Stimulated activated CD4-positive, alpha-beta T cell treated with anti-CD3 and anti-CD28 coated beads, Interleukin-12 subunit alpha, Interleukin-12 subunit beta, amount 100 ng/mL, for 4 hours (primary cell): ENCODE measurements around the gene DROSHA.

Experiments
- DNase-seq: peaks from one replicate; pipeline ENCODE4 v3.0.0-alpha.2; 2020

Gene DROSHA

DNA sequence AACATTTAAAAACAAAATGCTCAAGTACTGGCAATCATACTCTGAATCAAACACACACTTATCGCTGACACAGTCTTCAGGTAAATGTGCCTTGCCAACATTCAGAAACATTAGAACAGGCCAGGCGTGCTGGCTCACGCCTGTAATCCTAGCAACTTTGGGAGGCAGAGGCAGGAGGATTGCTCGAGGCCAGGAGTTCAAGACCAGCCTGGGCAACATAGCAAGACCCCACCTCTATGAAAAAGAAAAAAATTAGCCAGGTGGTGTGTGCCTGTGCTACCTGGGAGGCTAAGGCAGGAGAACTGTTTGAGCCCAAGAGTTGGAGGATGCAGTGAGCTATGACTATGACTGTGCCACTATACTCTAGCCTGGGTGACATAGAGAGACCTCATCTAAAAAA, 20.6 kb downstream of the DROSHA start:
- no peak for DNase-seq

DNA sequence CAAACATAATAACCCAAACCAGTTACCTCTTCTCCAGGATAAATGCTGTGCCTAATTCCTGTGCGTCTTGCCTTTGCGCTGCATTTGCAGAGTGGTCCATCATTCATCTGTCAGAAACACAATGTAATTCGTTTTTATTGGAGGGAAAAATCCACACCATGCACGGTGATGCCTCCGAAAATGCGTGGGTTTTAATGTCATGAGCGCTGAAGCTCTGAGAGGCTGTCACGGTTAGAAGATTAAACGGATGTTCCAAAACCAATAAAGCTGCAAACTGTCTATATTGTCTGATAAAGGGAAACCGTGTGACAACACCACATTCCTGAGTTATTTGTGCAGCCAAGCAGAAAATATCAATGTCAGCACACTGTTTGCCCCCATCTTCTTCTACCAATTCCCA, 27.4 kb downstream of the DROSHA start:
- no peak for DNase-seq

DNA sequence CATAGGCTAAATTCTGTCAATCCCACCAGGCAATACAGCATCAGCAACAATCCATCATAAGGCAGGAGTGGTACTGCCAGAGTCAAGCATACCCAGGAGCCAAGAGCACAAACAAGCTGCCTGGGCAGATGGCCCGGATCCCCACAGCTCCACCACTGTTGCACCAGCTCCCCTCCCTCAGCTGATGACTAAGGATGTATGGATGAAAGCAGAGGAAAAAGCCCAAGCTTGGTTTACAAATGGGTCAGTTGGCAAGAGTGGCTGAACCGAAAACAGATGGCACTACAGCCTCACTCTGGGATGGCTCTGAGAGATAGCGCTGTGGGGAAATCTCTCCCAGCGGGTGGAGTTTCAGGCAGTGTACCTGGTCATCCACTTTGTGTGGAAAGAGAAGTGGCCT, 29.4 kb downstream of the DROSHA start:
- DNase-seq: no peak

DNA sequence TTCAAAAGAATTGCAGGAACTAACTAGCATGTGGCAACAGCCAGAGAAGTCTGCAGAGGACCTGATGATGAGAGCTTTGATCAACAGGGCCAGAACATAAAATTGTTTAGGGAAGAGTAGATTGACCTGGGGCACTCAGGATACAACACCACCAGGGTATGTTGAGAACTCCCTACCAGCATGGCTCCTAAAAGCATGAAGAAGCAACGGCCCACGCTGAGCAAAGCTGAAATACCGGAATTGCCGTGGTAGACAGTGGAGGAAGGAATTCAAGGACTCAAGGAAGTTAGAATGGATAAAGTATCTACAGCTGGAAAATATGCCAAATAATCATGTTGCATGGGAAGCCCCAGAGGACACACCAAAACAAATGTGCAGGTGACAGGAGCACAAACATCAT, 31.6 kb downstream of the DROSHA start:
- no peak for DNase-seq

DNA sequence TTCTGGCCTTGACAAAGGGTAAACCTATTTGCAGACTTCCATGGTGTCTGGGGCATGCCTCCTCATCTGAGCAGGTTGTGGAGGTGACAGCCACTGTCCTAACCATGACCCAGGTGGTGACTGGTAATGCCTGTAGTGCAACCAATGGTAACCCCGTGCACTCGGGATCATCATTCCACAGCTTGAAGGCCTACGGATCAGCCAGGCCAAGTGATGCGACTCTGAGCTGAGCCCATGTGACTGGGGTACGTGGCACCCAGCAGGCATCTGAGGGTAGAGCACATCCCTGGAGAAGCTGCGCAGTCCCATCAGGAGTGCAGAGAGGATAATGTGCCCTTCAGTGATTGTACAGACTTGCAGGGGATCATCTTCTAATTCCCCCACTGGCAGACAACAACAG, 35.0 kb downstream of the DROSHA start:
- DNase-seq: no peak

DNA sequence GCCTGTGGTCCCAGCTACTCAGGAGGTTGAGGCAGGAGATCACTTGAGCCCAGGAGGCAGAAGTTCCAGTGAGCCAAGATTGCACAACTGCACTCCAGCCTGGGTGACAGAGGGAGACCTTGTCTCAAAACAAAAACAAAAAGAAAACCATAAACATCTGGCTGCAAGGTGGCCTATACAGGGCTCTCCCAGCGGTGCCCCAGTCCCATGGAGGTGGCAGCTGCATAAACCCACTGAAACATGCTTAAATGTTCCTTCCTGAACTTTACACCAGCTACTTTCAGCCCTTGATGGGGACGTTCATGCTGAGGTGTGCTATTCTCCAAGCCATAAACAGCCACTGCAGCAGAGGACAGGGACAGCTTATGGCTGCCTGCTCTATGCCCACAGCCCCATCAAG, 35.6 kb downstream of the DROSHA start:
- no peak for DNase-seq

DNA sequence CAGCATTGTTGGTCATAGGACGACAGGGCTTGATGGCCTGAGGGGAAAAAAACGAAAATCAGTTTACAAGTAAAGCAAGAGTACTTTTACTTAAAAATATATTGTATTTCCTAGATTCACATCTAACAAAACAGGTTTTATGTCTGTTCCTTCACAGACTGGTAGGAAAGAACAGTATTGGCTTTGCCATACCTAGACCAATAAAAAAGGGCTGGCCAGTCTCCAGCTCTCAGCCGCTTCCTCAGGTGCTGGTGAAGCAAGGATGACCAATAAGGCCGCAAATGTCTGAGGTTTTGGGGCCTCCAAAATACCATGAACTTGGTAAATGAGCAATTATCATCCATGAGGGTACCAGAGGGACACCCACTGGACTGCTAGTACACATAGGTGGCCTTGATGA, 36.6 kb downstream of the DROSHA start:
- no peak for DNase-seq

DNA sequence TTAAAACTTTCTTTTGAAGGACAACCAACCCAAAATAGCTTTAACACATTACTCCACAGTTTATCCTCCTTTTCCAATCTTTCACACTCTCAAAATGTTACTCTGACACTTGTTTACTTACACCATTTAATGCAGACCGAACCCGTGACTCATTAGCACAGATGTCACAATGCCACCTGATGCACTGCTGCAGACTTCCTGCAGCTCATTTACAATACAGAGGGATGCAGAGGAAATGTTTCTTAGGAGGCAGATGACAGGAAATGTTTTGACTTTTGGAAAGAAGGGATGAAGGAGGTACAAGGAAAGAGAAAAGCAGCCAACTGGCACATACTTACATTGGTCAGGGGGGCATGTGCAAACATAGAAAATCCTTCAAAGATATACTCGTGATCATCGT, 39.0 kb downstream of the DROSHA start:
- DNase-seq: no peak

DNA sequence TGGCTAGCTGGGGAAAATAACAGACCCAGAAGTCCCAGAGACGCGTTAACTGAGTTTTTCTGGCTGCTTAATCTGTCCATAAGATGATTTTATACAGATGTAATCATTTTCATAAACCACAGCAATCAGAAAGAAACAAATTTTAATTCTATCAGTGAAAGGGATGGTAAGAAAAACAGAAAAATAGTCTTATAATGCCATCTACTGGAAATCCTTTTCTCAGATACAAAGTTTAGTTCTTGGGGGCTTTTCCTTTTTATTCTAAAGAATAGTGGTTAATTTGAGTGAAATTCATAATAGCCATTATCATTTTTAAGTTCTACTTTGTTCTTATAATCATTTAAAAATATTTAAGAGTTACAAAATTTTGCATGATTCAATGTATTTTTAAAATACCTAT, 44.4 kb downstream of the DROSHA start:
- no peak for DNase-seq

DNA sequence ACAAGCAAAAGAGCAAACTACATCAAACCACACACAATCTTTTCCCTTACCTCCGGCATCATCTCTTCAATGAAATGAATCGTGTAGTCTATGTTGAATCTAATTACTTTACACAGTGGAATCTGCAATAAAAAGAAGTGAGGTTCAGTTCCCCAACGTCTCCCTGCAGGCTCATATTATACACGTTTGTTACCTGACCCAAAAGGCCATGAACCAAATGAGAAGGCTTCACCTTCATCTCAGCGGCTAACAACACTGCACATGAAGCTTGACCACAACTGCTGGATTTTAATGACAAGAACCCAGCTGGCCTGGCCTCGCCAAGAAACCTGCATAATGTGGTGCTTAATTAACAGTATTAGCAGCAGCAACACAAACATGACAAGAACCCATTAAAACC, 45.5 kb downstream of the DROSHA start:
- DNase-seq: no peak

DNA sequence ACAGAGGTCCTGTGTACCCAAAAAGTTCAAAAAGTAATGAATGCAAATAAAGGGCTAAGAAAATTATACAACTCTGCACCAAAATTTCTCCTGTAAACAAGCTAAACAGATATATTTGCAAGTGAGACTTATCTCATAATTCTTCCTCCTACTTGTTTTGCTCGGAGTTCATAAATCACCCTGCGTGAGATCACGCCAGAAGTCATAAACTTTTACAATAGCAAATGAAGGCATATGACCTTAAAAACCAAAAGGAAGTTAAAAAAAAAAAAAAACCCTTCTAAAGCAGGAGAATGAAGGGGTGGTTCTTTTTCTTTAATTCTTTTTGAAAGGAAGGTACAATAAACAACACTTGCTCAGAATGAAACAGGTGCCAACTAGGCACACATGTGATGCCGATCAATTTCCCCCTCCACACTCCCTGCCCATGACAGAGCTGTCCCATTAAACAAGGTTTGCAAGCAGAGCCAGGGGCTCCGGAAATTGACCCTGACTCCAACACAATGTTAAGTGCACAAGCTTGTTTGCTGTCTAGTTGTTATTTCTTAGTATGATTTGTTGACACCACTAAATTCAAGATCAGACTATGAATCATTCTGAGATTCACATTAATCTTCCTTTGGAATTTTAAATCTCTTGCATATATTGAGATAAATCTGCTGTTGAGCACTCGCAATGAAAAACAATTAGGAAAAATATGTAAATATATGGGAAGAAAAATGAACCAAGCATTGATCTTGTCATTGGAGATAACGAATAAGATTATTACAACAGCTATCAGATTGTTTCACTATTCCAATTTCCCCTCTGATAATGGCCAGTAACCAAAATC, 46.3 kb downstream of the DROSHA start:
- DNase-seq: no peak

DNA sequence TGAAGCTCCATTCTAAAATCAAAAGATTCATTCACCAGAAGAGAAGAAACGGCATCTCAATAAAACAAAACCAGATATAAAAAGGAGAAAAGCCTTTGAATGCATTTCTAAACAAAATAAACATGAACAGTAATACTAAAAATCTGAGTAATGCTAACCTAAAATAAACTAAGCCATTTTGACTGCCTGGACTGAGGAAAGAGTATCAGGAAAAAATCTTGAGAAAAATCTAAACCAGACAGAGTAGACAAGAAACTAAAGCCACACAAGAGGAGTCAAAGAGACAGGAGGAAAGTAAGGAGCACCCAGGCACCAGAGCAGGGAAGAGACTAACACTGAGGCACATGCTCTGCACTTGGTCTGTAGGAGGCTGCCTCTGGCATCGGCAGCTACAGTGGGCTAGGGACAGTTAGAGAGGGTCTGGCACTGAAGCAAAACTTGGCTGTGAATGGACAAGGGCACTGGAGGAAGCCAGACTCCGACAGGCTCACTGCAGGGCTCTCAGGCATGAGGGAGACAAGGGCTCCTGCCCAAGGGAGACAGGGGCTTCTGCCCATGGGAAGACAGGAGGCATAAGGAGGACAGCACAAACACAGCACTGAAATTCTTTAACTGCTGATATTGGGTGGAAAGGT, 50.2 kb downstream of the DROSHA start:
- no peak for DNase-seq

DNA sequence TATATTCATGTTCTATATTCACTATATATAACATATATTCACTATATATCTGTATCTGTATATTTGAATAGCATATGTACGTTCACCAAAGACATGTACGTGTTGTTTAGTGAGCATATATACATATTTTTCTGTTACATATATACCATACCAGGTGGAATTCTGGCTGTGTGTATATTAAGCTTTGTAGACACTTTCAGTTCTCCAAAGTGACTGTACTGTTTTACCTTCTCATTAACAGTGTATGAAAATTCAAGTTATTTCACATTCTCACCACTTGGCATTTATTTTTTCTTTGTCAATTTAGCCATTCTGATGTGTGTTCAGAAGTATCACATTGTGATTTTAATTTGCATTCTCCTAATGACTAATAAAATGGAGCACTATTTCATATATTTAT, 52.2 kb downstream of the DROSHA start:
- no peak for DNase-seq

DNA sequence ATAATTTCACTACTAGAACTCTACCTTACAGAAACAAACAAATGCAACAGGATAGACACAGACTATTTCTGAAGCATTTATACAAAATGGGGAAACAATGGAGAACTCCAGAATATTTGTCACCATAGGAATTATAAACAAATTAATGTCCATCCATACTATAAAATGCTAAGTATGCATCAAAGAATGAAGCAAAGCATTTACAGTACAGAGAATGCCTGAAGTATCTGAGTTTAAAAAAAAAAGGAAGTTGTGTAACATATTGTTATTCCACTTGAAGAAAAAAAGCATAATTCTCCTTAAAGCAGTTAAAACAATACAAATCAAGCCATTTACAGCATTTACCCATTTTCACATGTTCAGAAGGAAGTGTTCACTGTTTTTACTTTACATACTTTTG, 53.0 kb downstream of the DROSHA start:
- DNase-seq: no peak

DNA sequence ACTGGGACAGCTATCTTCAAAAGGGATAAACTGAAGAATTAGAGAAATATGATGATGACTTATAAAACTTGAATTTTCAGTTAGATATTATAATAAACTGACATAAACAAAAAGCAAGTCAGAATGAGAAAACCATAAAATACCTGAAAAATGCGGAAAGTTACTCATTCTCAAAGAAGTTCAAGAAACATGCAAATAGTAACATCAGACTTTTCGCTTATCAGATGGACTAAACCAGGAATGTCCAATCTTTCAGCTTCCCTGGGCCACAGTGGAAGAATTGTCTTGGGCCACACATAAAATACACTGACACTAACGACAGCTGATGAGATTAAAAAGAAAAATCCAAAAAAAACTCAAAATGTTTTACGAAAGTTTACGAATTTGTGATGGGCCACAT, 53.9 kb downstream of the DROSHA start:
- no peak for DNase-seq

DNA sequence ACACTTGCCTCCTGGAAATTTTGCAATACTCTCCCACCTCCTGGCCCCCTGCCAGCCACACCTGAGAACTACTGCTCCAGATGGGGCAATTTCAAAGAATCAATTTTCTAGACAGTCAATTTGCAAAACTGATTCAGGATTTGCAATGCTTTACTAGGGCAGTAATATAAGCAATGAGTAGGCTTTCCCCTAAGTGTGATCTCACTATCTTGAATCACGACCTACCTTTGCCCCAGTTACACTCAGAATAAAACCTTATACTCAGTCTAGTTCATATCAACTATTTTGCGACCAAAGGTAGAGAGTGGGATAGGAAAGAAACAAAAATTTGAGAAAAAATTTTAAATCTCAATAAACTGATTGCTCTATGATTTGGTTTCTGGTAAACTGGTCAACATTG, 54.4 kb downstream of the DROSHA start:
- DNase-seq: no peak

DNA sequence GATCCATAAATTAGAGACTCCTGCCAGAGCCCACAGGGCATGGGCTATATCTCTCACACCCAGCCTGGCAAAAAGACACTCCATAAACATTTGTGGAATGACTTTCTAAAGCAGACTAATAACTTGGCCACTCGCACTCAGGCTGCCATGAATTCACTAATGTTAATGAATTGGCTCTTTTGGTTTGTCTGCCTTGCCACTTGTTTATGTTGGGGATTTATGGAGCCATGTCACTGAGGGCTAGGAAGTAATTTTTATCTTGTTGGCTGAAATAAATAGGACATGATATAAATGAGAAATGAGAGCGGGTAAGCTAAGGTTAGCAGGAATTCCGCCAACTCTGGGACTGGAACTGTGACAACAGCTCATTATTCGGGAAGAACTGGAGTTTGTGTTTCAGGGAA, 55.2 kb downstream of the DROSHA start:
- no peak for DNase-seq

DNA sequence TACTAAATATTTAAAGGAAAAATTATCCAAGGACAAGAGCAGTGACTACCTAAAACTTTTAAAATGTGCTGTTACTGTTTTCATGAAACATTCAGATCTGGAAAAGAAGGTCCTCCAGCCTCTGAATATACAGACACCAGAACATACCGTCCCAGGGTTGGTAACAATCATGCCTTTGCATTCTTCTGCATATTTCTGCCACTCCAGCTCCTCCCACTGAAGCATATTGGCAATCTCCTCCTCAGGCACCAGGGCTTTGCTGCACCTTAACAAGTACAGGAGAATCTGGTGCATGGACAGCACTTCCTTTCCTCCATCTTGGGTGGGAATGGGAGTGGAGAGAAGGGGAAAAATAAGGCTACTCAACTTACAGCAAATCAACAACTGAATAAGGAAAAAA, 60.0 kb downstream of the DROSHA start:
- DNase-seq: no peak

DNA sequence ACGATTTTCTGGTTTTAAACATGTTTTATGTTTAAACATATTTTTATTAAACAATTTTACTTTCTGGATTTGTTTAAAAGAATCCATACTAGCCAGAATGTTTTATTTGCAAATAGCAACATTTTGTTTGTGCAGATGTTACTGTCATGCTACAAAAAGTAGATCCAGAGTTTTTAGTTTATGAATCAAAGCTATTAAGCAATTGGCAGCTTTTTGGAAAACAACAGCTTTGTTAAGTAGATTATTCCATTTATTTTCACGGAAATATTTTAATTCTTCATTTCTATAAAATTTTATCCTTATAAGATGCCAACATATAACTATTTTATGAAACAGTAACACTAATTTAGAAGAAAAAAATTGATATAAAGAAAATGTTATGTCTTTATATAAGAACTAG, 60.9 kb downstream of the DROSHA start:
- no peak for DNase-seq

DNA sequence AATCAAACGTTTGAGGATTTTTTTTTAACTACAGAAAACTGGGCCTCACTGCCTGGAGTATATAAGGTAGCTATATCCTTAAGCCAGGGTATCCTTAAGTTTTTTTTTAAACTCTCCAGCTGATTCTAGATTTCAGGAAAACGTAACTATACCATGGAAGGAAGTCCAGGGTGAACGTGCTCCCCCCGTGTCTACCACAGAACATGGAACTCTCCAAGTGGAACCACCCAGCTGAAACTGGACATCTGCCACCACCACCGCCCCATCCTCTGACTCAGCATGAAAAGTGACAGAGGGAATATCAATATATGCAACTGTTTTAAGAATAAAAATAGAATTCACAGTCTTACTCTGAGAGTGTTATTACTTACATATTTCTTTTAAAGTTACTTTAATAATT, 61.3 kb downstream of the DROSHA start:
- no peak for DNase-seq

DNA sequence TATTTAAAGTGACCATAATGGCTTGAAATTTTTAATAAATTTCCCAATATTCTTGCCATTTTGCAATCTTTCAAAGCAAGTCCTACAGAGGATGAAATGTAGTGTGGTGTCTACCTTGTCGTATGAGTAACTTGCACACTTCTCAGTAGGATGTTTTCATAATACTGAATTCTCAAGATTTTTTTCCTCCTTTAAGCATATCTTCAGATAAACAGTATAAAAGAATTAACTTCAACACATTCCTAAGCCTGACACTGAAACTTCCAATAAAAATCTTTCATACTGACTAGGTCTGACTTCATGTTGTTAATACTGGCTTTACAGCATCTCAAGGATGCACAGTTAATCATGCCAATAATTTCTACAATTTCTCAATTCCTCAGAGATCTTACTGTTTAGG, 62.0 kb downstream of the DROSHA start:
- no peak for DNase-seq

DNA sequence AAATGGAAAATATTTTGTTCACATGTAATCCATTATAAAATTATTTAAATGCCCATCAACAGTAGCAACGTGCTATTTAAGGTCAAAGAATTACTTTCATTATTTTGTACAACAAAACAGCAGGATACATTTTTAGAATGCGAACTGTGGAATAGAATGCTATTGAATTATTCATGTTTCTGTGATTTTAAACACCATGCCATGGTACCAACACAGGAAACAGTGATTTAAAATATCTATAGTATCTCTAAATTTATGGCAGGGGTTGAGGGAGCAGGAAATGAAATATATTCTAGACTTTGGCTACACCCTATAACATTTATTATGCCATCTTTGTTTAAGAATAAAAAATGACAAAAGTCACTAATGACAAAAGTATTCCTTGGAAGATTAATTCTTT, 62.4 kb downstream of the DROSHA start:
- DNase-seq: no peak

DNA sequence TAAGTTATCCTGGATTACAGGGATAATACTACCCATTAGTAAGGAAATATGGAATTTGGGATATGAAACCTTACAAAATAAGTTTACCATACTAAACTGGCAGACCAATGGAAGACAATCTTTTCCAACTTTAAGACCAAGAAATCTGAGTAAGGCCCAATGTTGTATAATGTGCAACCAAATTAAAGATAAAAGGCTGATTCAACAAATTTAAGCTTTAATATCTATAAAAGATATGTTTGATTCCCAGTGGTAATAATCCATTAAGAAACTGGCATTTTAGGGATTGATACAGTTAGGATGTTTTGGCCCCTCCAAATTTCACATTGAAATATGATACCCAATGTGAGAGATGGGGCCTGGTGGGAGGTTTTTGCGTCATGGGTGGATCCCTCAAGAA, 66.6 kb downstream of the DROSHA start:
- DNase-seq: no peak

DNA sequence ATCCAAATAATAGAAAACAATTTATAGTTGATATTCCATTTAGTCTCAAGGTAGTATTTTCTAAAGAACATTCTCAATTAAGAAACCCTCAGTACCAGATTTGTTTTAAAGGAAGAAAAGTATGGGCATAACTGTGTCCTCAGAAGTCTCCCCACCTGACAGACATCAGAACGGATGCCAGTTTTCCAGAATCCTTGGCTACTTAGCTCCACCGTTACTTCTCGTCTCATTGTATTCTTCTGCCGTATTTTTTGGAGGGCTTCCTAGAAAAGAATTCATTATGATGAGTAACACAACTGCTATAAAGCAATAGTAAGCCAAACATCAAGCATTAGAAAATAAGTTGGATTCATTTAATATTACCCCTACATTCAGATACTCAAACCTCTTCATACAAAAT, 67.8 kb downstream of the DROSHA start:
- DNase-seq: no peak

DNA sequence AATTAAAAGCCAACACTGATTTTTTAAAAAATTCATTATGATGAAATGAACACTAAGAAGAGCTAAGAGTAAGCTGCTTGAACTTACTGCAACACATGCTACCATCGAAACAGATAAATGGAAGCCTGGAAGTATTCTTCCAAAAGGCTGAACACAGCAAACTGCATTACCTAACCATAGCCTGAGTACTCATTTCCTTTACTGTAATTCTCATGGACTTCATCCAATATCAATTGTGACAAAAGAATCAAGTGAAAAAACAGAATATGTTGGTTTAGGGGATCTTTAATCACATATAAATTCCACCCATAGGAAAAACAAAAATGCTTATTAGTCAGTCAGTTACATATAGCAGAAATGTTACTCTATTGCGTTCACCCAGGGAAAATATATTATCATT, 68.5 kb downstream of the DROSHA start:
- no peak for DNase-seq
